IPS-11a (cell line): Measurements from ENCODE around the gene NR2C1.

ENCODE experiments used
- H3K4me3 ChIP-seq: one replicate; pipeline ENCODE4 v1.5.1; 2013; ENCODE audit warnings: low read depth, low read length, control low read depth

The NR2C1 gene

DNA sequence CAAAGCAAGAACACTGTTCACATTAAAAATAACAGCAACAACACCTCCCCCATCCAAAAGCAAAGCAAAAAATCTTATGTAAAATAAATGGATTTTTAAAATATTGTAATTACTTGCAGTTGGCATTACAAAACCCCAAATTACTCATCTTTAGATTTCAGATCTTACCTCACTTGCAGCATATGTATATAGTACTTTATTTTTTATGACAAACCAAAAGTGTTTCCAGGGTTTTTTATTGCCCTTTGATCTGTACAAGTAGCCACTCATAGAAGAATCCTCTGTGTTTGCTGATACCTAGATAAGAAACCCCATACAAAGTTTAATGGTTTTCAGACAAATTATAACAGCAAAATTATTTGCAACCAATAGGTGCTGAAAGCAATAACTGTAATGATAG lies 12.2 kb upstream of the NR2C1 start:
- no peak overlapping the region for H3K4me3 ChIP-seq

GRCh38 chr12:95083938-95084337 lies 10.5 kb upstream of the NR2C1 start:
- no peak overlapping the region for H3K4me3 ChIP-seq

- no peak overlapping the region for H3K4me3 ChIP-seq
These were observed 10.1 kb upstream of the NR2C1 start for GRCh38 chr12:95083471-95083870.

DNA sequence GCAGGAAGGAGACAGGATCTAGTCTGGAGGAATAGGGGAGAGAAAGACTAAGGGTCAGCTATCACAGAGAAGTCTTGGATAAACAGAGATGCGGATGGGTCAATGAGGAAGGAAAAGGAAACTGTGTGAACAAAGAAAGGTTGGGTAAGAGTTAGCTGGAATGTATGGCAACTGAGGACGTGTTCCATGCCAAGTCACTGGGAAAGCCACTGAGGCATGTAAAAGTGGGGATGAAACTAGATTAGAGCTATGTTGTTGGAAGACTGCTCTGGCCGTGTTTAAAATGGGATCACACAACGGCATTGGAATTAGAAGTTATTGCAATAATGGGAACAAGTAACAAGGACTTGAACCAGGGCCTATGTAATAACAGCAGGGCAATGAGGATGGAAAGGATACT lies 3.9 kb upstream of the NR2C1 start:
- no peak overlapping the region for H3K4me3 ChIP-seq

DNA sequence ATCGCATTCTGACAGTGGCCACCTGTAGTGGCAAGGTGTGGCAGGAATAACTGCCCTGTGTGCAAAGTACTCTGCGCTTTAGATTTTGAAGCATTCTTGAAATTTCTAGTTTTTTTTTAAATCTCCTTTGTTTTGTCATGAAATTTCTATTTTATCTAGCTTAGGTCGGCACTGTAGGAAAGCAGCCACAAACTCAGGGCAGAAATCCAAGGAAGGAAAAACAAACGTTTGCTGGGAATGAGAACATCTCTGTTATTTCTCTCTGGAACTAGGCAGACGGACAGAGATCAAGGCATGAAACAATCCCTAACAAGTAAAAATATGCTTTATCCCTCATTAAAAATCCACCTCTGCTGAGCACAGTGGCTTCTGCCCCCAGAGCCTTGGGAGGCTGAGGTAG lies 1.3 kb upstream of the NR2C1 start:
- H3K4me3 ChIP-seq = no peak overlapping the region

- peak overlapping the region; percentile 90 for H3K4me3 ChIP-seq
These were observed 491 bp upstream of the NR2C1 start for GRCh38 chr12:95073698-95074520.

DNA sequence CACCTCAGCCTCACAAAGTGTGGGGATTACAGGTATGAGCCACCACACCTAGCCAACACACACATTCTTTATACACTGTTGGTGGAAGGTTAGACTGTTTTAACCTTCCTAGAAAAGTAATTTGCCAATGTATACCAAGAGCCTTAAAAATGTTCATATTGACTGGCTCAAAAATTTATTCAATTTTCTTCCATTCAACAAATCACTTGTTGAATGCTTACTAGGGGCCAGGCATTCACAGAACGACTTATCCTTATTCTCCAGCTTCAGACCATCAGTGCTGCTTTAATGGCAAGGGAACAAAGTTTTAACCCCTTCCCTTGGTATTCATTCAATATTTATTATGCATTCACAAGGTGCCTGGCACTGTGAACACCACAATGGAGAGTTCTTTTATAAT lies 3.0 kb downstream of the NR2C1 start:
- no peak overlapping the region for H3K4me3 ChIP-seq

DNA sequence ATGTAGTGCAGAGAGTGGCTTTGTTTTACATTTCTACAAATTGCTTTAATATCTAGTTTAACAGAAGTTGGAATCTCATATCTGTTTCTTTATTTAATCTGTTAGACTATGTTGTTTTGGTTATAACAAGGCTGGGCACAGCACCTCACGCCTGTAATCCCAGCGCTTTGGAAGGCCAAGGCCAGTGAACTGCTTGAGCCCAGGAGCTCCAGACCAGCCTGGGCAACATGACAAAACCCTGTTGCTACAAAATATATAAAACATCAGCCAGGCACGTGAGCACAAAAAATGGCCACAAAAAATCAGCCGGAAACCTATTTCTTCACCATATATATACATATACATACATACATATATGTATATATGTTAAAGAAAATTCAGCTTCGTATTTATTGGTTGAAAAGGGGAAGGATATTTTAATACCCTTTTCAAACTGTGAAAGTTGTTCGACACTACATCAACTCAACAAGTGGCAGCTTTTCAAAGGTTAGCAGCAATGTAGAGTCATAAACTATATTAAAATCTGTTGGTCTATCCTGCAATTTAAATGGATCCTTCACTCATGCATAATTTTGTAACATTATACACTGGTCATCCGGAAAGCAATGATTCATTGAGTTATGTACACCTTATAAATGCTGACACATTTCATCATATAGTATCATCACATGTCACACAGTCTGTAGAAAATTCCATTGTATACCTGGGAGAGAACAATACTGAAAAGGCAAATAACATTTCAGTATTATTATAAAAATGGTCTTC lies 7.1 kb downstream of the NR2C1 start:
- no peak overlapping the region for H3K4me3 ChIP-seq

DNA sequence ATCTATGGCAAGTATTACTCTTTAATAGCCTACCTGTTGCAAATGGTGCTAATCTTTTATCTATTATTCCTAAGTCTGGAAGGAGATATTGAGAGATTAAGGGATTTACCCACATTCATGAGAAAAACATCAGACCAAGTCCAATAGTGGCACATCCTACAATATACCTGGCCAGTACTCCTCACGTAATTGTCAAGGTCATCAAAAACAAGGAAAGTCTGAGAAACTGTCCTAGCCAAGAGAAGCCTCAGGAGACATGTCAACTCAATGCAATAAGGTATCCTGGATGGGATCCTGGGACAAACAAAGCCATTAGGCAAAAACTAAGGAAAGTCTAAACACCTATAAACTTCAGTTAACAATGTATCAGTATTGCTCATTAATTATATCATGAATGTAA lies 12.5 kb downstream of the NR2C1 start:
- no peak overlapping the region for H3K4me3 ChIP-seq

DNA sequence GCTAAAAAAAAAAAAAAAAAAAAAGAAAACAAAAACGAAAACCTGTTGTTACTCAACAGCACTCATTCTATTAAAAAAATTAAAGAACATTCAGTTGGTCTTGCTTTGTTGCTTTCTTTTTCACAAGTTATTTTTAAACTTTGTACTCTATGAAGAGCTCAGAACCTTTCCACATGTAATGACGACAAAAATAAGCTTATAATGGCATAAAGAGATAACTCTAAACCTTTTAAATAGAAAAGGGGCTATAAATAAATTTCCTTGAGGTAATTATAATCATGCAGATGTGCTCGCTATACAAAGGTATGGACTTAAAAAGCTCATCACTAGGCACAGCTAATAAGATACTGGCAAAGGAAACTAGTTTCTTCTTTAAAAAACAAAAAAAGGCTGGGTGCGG lies 13.4 kb downstream of the NR2C1 start:
- no peak overlapping the region for H3K4me3 ChIP-seq

DNA sequence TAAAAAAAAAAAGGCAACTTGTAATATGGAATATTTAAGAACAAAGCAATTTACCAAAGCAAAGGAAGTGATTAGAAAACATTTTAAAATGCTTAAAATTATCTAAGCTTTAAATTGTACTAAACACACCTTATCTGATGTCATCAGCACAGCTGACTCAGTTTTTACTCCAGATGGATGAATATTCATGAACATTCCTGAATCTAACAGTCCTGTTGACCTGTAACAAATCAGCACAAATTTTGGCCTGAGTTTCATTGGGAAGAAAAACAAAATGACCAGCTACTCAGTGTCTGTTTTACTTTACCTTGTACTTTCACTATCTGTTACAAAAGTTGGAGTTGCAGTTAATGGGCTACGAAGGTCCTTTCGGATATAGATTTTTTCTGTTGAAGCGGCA lies 16.0 kb downstream of the NR2C1 start:
- H3K4me3 ChIP-seq = no peak overlapping the region

DNA sequence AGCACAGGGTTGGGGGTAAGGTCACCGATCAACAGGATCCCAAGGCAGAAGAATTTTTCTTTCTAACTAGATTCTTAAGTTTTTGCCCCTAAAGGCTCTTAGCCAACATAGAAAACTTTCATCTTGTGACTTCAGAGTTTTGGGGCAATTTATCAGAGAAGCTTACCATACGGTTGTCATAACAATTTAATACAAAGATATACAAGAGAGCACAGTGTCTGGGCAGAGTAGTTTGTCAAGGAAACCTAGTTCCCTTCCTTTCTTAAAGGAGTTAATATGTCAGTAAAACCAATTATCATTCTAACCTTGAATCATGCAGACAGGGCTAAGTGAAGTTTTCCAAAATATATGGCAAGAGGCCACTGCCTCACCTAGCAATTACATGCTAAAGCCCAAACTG lies 18.4 kb downstream of the NR2C1 start:
- H3K4me3 ChIP-seq = no peak overlapping the region

DNA sequence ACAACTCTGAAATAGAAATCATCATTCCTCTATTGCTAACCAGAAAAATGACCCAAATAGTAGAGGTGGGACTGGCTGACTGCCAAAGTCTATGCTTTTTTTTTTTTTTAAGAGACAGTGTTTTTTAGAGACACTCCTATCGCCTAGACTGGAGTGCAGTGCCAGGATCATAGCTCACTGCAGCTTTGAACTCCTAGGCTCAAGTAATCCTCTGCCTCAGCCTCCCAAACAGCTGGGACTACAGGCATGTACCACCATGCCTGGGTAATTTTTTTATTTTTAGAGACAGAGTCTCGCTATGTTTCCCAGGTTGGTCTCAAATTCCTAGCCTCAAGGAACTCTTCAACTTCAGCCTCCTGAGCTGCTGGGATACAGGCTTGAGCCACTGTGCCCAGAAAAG lies 19.2 kb downstream of the NR2C1 start:
- no peak overlapping the region for H3K4me3 ChIP-seq

GRCh38 chr12:95051241-95051640 lies 22.2 kb downstream of the NR2C1 start:
- no peak overlapping the region for H3K4me3 ChIP-seq

GRCh38 chr12:95037906-95038305 lies 35.5 kb downstream of the NR2C1 start:
- no peak overlapping the region for H3K4me3 ChIP-seq

- no peak overlapping the region for H3K4me3 ChIP-seq
These were observed 38.7 kb downstream of the NR2C1 start for GRCh38 chr12:95034750-95035149.

- no peak overlapping the region for H3K4me3 ChIP-seq
These were observed 50.9 kb downstream of the NR2C1 start for GRCh38 chr12:95022477-95022876.

GRCh38 chr12:95017482-95017881 lies 55.9 kb downstream of the NR2C1 start:
- H3K4me3 ChIP-seq = no peak overlapping the region

- H3K4me3 ChIP-seq = no peak overlapping the region
These were observed 57.3 kb downstream of the NR2C1 start for GRCh38 chr12:95016120-95016519.

GRCh38 chr12:95014554-95014953 lies 58.9 kb downstream of the NR2C1 start:
- no peak overlapping the region for H3K4me3 ChIP-seq

DNA sequence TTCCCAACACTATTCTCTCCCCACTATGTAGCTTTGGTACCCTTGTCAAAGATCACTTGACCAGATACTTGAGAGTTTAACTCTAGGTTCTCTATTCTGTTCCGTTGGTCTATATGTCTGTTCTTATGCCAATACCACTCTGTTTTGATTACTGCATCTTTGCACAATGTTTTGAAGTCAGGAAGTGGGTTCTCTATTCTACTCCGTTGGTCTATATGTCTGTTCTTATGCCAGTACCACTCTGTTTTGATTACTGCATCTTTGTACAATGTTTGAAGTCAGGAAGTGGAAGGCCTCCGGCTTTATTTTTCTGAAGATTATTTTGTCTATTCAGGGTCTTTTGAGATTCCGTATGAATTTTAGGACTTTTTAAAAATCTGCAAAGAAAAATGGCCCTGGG lies 67.2 kb downstream of the NR2C1 start:
- H3K4me3 ChIP-seq = no peak overlapping the region

- H3K4me3 ChIP-seq = no peak overlapping the region
These were observed 68.8 kb downstream of the NR2C1 start for GRCh38 chr12:95004610-95005009.

DNA sequence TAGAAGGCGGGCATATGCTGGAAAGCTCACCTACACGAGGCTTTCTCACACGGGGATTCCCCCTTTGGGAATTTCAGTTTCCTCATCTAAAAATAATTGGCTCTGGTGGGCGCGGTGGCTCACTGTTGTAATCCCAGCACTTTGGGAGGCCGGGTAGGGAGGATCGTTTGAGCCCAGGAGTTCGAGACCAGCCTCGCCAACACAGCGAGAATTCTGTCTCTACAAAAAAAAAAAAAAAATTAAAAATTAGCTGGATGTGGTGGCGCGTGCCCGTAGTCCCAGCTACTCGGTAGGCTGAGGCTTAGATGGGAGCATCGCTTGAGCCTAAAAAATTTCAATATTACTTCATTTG lies 69.5 kb downstream of the NR2C1 start:
- no peak overlapping the region for H3K4me3 ChIP-seq
